Activated naive CD8-positive, alpha-beta T cell (primary cell): ENCODE measurements around the gene FHIP1B.
A peak's percentile ranks its signal among the peaks of the same experiment; 100 is the strongest.
"Not testable (repeated sequence)": the region's sequence is repeated elsewhere in the genome, so short reads cannot be mapped to it uniquely, and the experiment has no call there.

Experiments
- H3K27ac Mint-ChIP-seq: one replicate; pipeline ENCODE4 v1.8.0; 2021; ENCODE audit warnings: mixed read lengths
- H3K27me3 Mint-ChIP-seq: one replicate; pipeline ENCODE4 v1.8.0; 2021; ENCODE audit warnings: mixed read lengths
- H3K36me3 Mint-ChIP-seq: one replicate; pipeline ENCODE4 v1.8.0; 2021; ENCODE audit warnings: mixed read lengths
- H3K4me1 Mint-ChIP-seq: one replicate; pipeline ENCODE4 v1.8.0; 2021; ENCODE audit warnings: low read depth, mixed read lengths
- H3K4me3 Mint-ChIP-seq: one replicate; pipeline ENCODE4 v1.8.0; 2021; ENCODE audit warnings: mild to moderate bottlenecking, mixed read lengths
- H3K9me3 Mint-ChIP-seq: one replicate; pipeline ENCODE4 v1.8.0; 2021; ENCODE audit warnings: low read depth, mixed read lengths

The FHIP1B gene

DNA sequence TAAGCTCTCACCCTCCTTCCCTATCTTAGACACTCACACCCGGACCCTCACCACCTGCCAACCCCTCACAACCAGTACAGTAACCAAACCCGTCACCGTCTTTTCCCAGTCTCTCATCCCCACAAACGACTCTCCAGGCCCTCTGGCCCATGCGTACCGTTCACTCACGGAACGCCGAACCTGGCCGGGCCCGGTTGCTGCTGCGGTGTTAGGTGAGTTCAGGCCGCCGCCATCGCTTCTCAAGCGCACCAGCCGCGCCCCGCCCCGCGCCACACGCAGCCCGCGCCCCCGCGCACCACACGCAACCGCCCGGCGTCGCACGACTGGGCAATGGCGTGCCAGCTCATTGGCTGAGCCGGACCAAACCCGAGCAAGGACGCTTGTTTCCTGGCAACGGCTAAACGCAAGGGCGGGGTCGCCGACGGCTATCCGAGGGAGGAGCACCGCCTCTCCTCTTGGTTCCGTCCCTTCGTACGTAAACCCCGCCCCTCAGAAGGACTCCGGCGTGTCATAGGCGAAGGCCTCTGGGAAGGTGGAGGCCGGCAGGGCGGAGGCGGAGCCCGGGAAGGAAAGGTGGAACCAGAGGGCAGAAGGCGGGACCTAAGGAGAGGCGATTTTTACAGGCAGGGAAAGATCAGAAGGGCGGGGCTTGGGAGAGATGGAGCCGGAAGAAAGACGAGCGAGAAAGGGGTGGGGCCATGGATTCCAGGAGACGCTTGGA, at the start of gene FHIP1B:
Gene FHIP1B, minus strand, starts transcription at position 250 of the 721 bp plus-strand sequence. CDS start 10,120 bp downstream, outside the sequence.
- peak within 1 kb of the TSS; percentile 96 for H3K27ac Mint-ChIP-seq

DNA sequence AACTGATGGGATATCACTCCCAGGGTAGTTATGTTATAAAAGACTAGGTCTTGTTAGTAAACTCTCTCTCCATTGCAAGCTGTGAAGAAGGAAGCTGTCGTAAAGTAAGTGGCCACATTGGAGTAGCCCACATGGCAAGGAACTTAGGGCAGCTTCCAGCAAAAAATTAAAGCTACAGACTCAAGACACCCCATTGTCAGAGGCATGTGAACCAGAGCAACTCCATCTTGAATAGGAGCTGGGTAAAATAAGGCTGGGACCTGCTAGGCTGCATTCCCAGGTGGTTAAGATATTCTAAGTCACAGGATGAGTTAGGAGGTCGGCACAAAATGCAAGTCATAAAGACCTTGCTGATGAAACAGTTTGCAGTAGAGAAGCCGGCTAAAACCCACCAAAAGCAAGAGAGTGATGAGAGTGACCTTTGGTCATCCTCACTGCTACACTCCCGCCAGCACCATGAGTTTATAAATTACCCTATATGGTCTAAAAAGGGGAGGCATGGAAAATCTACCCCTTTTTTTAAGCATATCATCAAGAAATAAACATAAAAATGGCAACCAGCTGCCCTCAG, 49.1 kb upstream of the FHIP1B start:
- Mint-ChIP-seq H3K9me3 (no peaks in the 10 kb centered on the region), H3K4me1 (no peaks in the 10 kb centered on the region), H3K27me3 (peaks cover 19% of the 10 kb centered on the region), H3K4me3 (no peak overlapping the region), H3K27ac (no peak overlapping the region), H3K36me3 (no peaks in the 10 kb centered on the region)

More for the DNA sequence above, at the start of gene FHIP1B:
- Mint-ChIP-seq H3K9me3 (no peaks in the 10 kb centered on the region), H3K27me3 (no peaks in the 10 kb centered on the region), H3K4me1 (peaks cover 44% of the 10 kb centered on the region), H3K36me3 (peaks cover under 1% of the 10 kb centered on the region), H3K4me3 (peak within 1 kb of the TSS; percentile 100)

DNA sequence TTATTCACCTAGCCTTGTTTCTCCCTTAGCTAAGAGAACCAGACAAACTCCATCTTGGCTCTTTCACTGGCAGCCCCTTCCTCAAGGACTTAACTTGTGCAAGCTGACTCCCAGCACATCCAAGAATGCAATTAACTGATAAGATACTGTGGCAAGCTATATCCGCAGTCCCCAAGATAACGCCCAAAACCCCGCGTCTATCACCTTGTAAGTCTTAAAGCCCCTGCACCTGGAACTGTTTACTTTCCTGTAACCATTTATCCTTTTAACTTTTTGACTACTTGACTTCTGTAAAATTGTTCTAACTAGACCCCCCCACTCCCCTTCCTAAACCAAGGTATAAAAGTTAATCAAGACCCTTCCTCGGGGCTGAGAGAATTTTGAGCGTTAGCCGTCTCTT, 46.4 kb upstream of the FHIP1B start:
- H3K27ac Mint-ChIP-seq, H3K4me3 Mint-ChIP-seq, H3K4me1 Mint-ChIP-seq, H3K9me3 Mint-ChIP-seq, H3K36me3 Mint-ChIP-seq: not testable (repeated sequence)
- peaks cover 28% of the 10 kb centered on the region for H3K27me3 Mint-ChIP-seq

DNA sequence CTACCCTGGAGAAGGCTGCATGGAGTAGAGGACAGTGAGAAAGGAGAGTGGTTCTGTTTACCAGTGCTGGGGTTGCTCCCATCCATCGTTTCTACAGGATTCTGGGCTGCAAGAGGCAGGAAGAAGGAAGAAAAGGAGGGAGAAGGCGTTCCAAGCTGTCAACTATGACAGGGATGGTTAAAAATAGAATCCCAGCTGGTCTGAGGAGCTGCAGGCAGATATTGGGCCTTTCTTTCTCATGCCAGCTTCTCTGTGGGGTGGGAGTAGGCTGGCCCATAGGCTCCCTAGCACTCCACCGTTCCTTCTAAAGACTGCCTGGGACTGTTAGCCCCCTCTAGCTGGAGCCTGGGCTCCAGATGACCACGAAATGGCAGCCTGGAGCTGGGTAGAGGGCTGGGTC, 38.8 kb upstream of the FHIP1B start:
- peaks cover 32% of the 10 kb centered on the region for H3K27me3 Mint-ChIP-seq
- no peaks in the 10 kb centered on the region for H3K9me3 Mint-ChIP-seq
- no peaks in the 10 kb centered on the region for H3K36me3 Mint-ChIP-seq
- H3K27ac Mint-ChIP-seq, result no peak overlapping the region
- H3K4me3 Mint-ChIP-seq, result no peak overlapping the region
- no peaks in the 10 kb centered on the region for H3K4me1 Mint-ChIP-seq

DNA sequence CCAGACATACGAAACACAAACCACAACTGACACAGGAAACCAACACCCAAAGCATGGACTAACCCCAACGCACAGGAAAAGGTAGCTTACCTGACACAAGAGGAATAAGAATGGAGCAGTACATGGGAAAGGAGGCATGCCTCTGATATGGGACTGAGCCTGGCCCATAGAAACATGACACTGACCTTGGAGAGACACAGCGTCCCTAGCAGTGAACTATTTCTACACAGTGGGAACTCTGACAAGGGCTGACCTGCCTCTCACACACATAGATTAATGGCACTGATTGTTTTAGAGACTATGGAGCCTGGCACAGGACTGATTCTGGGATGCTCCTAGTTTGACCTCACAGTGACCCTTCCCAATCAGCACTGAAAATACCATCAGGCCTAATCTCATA, 37.2 kb upstream of the FHIP1B start:
- Mint-ChIP-seq H3K27ac (no peak overlapping the region), H3K9me3 (no peaks in the 10 kb centered on the region), H3K36me3 (no peaks in the 10 kb centered on the region), H3K4me1 (no peaks in the 10 kb centered on the region), H3K4me3 (no peak overlapping the region), H3K27me3 (peaks cover 22% of the 10 kb centered on the region)

DNA sequence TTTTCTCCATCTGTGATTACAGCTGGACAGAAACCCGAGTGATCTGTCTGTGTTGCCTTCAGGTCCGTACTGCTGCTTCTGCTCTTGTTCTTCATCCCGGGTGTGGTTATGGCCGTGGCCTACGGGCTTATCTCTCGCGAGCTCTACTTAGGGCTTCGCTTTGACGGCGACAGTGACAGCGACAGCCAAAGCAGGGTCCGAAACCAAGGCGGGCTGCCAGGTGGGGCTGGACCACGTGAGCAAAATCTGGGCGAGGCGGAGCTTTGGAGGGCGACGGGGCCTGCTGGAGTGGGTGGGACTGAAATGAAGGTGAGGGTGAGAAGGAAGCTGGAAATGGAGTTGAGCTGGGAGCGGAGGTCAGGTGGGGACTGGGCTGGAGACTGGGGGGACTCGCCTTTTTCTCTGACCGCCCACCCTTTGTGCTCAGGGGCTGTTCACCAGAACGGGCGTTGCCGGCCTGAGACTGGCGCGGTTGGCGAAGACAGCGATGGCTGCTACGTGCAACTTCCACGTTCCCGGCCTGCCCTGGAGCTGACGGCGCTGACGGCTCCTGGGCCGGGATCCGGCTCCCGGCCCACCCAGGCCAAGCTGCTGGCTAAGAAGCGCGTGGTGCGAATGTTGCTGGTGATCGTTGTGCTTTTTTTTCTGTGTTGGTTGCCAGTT, 36.3 kb upstream of the FHIP1B start:
- Mint-ChIP-seq H3K27me3 (peaks cover 22% of the 10 kb centered on the region), H3K4me3 (no peak overlapping the region), H3K27ac (no peak overlapping the region), H3K4me1 (no peaks in the 10 kb centered on the region), H3K9me3 (no peaks in the 10 kb centered on the region), H3K36me3 (no peaks in the 10 kb centered on the region)

DNA sequence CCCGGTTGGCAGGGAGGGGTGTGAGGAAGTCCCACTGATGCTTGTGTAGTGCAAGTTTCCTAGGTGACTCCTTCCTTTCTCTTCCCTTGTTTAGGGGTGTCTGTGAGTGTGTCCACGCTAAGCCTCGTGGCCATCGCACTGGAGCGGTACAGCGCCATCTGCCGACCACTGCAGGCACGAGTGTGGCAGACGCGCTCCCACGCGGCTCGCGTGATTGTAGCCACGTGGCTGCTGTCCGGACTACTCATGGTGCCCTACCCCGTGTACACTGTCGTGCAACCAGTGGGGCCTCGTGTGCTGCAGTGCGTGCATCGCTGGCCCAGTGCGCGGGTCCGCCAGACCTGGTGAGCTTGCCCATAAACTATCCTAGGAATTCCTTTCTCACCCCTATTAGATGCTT, 35.6 kb upstream of the FHIP1B start:
- no peaks in the 10 kb centered on the region for H3K36me3 Mint-ChIP-seq
- H3K4me1 Mint-ChIP-seq, result no peaks in the 10 kb centered on the region
- H3K4me3 Mint-ChIP-seq, result no peak overlapping the region
- peaks cover 19% of the 10 kb centered on the region for H3K27me3 Mint-ChIP-seq
- H3K9me3 Mint-ChIP-seq, result no peaks in the 10 kb centered on the region
- H3K27ac Mint-ChIP-seq, result no peak overlapping the region

DNA sequence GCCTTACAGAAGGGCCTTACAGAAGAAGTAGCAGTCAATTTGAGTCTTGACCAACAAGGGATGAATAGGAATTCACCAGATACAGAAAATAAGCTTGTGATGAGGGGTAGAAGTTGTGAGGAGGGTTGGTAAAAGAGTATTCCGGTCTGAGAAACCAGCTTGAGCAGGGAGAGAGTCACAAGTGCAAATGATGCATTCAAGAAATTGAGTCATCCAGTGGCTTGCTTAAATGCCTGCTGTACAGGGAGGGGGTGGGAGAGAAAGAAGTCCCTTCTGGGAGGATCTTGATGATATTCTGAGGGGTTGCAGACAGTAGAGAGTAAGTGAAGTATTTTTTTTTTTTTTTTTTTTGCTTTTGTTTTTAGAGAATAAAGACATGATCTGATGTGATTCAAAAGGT, 34.4 kb upstream of the FHIP1B start:
- H3K27me3 Mint-ChIP-seq, result peaks cover 20% of the 10 kb centered on the region
- no peaks in the 10 kb centered on the region for H3K36me3 Mint-ChIP-seq

DNA sequence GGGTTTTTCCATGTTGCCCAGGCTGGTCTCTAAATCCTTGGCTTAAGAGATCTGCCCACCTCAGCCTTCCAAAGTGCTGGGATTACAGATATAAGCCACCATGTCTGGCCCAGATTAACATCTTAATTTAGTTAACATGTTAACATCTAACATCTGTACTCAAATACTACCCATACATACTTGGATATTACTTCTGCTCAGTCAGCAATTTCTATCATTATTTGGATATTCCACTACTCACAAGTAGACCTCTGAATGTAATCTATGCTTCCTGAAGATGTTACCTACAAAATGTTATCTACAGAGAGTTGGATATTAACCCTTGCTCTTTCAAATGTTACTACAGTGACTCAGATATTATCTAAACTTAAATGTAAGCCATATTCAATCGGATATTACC, 29.2 kb upstream of the FHIP1B start:
- H3K4me1 Mint-ChIP-seq, result peaks cover 6% of the 10 kb centered on the region
- H3K9me3 Mint-ChIP-seq, result no peaks in the 10 kb centered on the region
- H3K36me3 Mint-ChIP-seq, result no peaks in the 10 kb centered on the region
- H3K4me3 Mint-ChIP-seq, result no peak overlapping the region
- no peak overlapping the region for H3K27ac Mint-ChIP-seq
- peaks cover 19% of the 10 kb centered on the region for H3K27me3 Mint-ChIP-seq

More for the DNA sequence above, 34.4 kb upstream of the FHIP1B start:
- no peak overlapping the region for H3K27ac Mint-ChIP-seq
- H3K4me1 Mint-ChIP-seq, result no peaks in the 10 kb centered on the region
- H3K9me3 Mint-ChIP-seq, result no peaks in the 10 kb centered on the region
- no peak overlapping the region for H3K4me3 Mint-ChIP-seq

DNA sequence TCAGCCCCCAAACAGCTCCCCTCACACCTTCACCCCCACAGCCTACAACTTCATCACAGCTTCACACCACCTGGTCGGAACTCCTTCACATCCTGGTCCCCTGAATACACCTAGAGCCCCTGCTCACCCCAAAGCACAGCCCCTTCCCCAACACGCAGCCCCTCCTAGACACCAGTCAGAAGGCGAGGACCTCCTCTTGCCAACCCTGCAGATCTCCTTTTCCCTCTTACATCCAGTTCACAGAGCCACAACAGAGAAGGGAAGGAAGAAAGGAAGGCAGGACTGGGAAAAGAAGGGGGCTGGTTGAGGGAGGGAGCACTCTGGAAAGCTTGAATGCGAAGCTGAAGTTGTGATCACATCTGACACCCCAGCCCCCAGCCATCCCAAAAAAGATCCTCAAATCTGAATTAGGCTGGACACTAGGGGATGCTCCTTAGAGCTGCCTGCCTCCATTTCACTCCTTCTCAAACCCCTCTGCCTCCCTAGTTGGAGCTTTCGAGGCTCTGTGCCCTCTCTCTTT, 25.8 kb upstream of the FHIP1B start:
- Mint-ChIP-seq H3K27me3 (peaks cover 15% of the 10 kb centered on the region), H3K4me1 (peaks cover 8% of the 10 kb centered on the region), H3K4me3 (no peak overlapping the region), H3K27ac (no peak overlapping the region), H3K9me3 (no peaks in the 10 kb centered on the region), H3K36me3 (no peaks in the 10 kb centered on the region)

DNA sequence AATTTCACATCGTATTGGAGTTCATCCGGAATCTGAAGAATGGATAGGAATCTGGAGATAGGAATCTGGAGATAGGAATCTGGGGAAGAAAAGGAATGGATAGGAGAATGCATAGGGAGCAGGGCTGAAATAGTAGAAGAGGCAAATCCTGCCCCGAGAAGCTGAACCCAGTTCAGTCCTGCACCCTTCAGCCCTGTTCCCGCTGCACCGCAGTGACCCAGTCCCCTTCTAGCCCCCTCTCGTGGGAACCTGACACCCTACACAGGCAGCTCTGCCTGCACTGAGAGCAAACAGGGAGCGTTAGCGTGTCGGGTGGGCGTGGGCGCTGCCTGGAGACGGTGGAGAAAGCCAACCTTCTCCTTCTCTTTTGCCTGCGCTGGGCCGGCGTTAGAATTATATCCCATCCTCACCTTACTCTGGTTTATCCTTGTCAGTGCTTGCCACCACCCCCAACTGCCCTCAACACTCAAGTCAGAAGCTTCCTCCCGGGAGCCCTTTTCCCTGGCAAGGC, 24.2 kb upstream of the FHIP1B start:
- no peaks in the 10 kb centered on the region for H3K9me3 Mint-ChIP-seq
- no peaks in the 10 kb centered on the region for H3K36me3 Mint-ChIP-seq
- peaks cover 5% of the 10 kb centered on the region for H3K27me3 Mint-ChIP-seq
- peak overlapping the region; percentile 76 for H3K4me3 Mint-ChIP-seq
- peaks cover 8% of the 10 kb centered on the region for H3K4me1 Mint-ChIP-seq
- no peak overlapping the region for H3K27ac Mint-ChIP-seq

DNA sequence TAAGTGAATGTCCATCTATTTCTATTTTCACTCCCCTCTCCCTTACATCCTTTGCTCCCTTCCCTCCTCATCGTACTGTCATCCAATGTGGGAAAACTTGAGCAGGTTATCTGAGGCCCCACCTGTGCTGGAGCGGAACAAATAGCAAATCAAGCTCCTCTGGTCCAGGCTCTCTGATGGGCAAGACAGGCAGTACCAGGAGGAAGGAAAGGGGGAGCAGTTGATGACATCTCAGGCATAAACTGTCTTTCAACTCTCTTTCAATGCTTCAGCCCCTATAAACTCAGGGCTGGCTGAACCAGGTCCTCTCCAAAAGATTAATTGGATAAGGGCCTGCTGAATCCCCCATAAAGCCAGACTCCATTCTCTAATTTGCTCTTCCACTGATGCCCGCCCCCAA, 23.7 kb upstream of the FHIP1B start:
- no peak overlapping the region for H3K27ac Mint-ChIP-seq
- H3K9me3 Mint-ChIP-seq, result no peaks in the 10 kb centered on the region
- H3K36me3 Mint-ChIP-seq, result no peaks in the 10 kb centered on the region
- peaks cover 5% of the 10 kb centered on the region for H3K27me3 Mint-ChIP-seq
- peak overlapping the region; percentile 76 for H3K4me3 Mint-ChIP-seq
- H3K4me1 Mint-ChIP-seq, result peaks cover 8% of the 10 kb centered on the region

DNA sequence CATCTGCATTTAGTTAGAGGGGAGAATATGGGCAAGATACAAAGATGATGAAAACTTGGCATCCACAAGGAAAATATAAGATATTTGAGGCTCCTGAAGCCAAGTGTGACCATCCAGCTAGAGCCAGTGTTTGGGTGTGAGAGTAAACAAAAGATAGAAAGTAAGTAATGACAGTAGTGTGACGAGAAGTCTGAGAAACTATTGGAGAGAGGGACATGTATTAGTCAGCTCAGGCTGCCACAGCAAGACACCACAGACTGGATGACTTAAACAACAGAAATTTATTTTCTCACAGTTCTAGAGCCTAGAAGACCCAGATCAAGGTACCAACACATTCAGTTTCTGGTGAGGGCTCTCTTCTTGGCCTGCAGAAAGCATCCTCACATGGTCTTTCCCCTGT, 18.8 kb upstream of the FHIP1B start:
- H3K9me3 Mint-ChIP-seq, result no peaks in the 10 kb centered on the region
- no peak overlapping the region for H3K4me3 Mint-ChIP-seq
- H3K27me3 Mint-ChIP-seq, result peaks cover 1% of the 10 kb centered on the region
- no peak overlapping the region for H3K27ac Mint-ChIP-seq
- no peaks in the 10 kb centered on the region for H3K36me3 Mint-ChIP-seq
- no peaks in the 10 kb centered on the region for H3K4me1 Mint-ChIP-seq

DNA sequence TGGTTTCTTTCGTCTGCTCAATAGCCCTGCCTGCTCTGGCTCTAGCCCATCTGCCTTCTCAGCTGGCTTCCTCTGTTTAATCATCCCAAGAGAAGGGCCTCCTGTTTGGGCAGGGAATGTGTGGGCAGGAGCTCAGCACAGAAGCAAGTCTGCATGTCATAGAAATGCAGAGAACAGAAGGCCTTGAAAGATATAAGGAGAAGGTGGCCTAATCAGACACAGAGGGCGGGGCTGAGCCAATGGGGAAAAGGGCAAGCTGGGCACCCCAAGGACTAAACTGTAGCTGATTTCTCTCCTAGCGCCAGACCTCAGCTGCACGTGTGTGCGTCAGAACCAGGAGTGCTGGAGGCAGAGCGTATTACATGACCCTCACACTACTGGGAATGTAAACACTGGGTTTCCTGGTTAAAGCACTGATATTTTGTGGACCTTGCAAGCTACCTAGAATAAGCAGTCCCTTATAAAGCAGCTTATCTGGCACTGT, 17.6 kb upstream of the FHIP1B start:
- Mint-ChIP-seq H3K36me3 (no peaks in the 10 kb centered on the region), H3K27ac (no peak overlapping the region), H3K9me3 (no peaks in the 10 kb centered on the region), H3K4me1 (no peaks in the 10 kb centered on the region), H3K4me3 (no peak overlapping the region), H3K27me3 (peaks cover 1% of the 10 kb centered on the region)

DNA sequence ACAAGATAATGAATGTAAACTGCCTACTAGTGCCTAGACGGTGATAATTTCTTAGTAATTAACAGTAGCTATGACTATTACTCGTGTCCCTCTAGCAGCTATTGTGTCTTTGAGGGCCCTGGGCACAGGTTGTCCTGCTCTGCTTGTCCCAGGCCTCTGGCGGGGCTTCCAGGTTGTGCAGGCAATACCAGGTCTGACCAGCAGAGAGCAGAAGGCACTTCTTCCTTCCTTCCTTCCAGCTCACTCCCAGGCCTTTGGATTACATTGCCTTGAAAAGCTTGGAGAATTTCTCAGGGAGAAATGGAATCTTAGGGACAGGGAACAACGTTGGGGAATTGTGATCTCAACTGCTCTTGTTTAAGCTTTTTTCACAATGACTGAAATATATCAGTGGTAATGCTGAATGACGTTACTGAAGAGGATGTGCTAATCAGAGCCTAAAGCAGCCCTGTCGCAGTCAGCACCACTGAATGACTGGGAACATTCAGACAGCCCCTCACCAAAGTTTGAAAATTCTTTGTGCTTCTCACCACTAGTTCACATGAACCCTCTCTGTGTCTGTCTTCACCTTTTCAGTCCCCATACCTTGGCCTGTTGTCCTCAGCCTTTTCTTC, 16.8 kb upstream of the FHIP1B start:
- Mint-ChIP-seq H3K36me3 (no peaks in the 10 kb centered on the region), H3K27me3 (peaks cover 1% of the 10 kb centered on the region)

More for the DNA sequence above, 16.8 kb upstream of the FHIP1B start:
- Mint-ChIP-seq H3K27ac (no peak overlapping the region), H3K9me3 (no peaks in the 10 kb centered on the region), H3K4me3 (no peak overlapping the region), H3K4me1 (no peaks in the 10 kb centered on the region)
